AML-193 (cell line): ENCODE measurements around the gene CPLX1.

Experiments used
- DNase-seq, 2 experiments: peaks; one replicate each; lab custom pipeline; 2025; lab: John Stamatoyannopoulos, UW

CPLX1 gene

GRCh38 chr4:825971-826330 is at the start of gene CPLX1:
CPLX1 (minus strand) TSS chr4:826129; CDS start chr4:824522, 1,607 bp downstream.
- no peak for DNase-seq

GRCh38 chr4:874971-875817 is 49.3 kb upstream of the CPLX1 start:
- DNase-seq: no peak

- no peak for DNase-seq
Observed at GRCh38 chr4:874056-874455, 48.1 kb upstream of the CPLX1 start.

GRCh38 chr4:872241-872981 is 46.5 kb upstream of the CPLX1 start:
- DNase-seq: no peak

- DNase-seq: no peak
Observed at GRCh38 chr4:871484-871883, 45.6 kb upstream of the CPLX1 start.

GRCh38 chr4:870951-871350 is 45.0 kb upstream of the CPLX1 start:
- no peak for DNase-seq

- no peak for DNase-seq
Observed at GRCh38 chr4:869776-870175, 43.8 kb upstream of the CPLX1 start.

- no peak for DNase-seq
Observed at GRCh38 chr4:868421-868820, 42.5 kb upstream of the CPLX1 start.

- DNase-seq: no peak
Observed at GRCh38 chr4:867526-868250, 41.8 kb upstream of the CPLX1 start.

- DNase-seq: no peak
Observed at GRCh38 chr4:866761-867390, 40.9 kb upstream of the CPLX1 start.

- DNase-seq: no peak
Observed at GRCh38 chr4:866068-866760, 40.3 kb upstream of the CPLX1 start.

- DNase-seq: no peak
Observed at GRCh38 chr4:865572-865971, 39.6 kb upstream of the CPLX1 start.

GRCh38 chr4:865121-865465 is 39.2 kb upstream of the CPLX1 start:
- no peak for DNase-seq

GRCh38 chr4:864456-865120 is 38.7 kb upstream of the CPLX1 start:
- no peak for DNase-seq

- DNase-seq: no peak
Observed at GRCh38 chr4:860561-860960, 34.6 kb upstream of the CPLX1 start.

- no peak for DNase-seq
Observed at GRCh38 chr4:859496-859895, 33.6 kb upstream of the CPLX1 start.

GRCh38 chr4:858831-859451 is 33.0 kb upstream of the CPLX1 start:
- no peak for DNase-seq

- DNase-seq: no peak
Observed at GRCh38 chr4:858041-858481, 32.1 kb upstream of the CPLX1 start.

- no peak for DNase-seq
Observed at GRCh38 chr4:857461-857860, 31.5 kb upstream of the CPLX1 start.

GRCh38 chr4:856225-856901 is 30.4 kb upstream of the CPLX1 start:
- no peak for DNase-seq
